Measurements from ENCODE around the gene TMEM272.

TMEM272 gene

DNA sequence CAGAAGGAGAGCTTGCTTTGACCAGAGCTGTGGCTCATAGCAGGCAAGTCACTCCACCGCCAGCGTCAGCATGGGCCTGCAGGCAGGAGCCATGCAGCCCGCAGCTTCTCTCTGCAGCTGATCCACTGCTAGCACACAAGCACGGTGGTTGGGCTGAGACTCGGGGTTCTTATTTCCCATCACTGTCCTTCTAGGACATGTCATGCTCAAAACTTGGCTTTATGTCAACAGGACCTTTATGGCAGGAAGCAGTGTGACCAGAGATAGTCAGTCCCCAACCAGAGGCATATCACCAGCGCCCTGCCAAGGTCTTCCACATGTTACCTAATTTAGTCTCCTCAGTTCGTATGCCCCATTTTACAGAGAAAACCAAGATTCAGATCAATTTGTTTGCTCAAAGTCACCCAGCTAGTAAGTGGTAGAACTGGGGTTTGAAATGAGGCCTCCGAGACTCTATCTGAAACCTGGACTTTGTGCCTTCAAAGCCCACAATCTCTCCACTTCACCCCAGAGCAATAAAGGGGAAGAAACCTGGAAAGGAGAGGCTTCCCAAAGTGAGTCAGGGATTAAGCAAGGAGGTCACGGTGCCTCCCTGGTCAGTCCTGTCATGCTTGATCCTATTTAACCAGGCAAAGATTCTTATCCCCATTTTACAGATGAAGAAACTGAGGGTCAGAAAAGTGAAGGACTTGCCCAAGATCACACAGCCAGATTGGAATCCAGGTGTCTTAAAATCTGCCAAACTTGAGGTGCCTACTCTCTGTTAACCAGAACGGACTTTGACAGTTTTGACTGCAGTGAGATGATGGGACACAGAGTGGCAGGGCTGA is 5.1 kb downstream of the TMEM272 start:
- Histone ChIP-seq H3K36me3 (ENCODE audit: insufficient read depth, insufficient read length, low read length) (no peaks in the 10 kb centered on the region), H3K4me1 (ENCODE audit: insufficient read depth, insufficient read length) (no peaks in the 10 kb centered on the region), H3K27me3 (ENCODE audit: insufficient read depth, insufficient read length) (no peaks in the 10 kb centered on the region), H3K4me3 (ENCODE audit: insufficient read length, low read depth) (no peak overlapping the region), H3K9me3 (ENCODE audit: insufficient read depth, low read length) (no peaks in the 10 kb centered on the region), H3K9ac (ENCODE audit: insufficient read length, low read depth) (no peak overlapping the region)
- DNase-seq (ENCODE audit: low read depth, low spot score) = no peak
- no peak for TF ChIP-seq YY1 (IDR thresholded peaks at IDR 0.05; ENCODE audit: insufficient read depth, insufficient read length)
- no peak for TF ChIP-seq ZNF274 (IDR thresholded peaks at IDR 0.05; ENCODE audit: low read depth, low read length)
- no peak for TF ChIP-seq SUZ12 (IDR thresholded peaks at IDR 0.05; ENCODE audit: extremely low read depth, insufficient read depth, insufficient read length)

- H3K36me3 ChIP-seq (ENCODE audit: insufficient read depth, insufficient read length, low read length) = no peaks in the 10 kb centered on the region
- no peaks in the 10 kb centered on the region for H3K9me3 ChIP-seq (ENCODE audit: insufficient read depth, low read length)
- H3K4me1 ChIP-seq (ENCODE audit: insufficient read depth, insufficient read length) = no peaks in the 10 kb centered on the region
- no peak overlapping the region for H3K9ac ChIP-seq (ENCODE audit: insufficient read length, low read depth)
- no peaks in the 10 kb centered on the region for H3K27me3 ChIP-seq (ENCODE audit: insufficient read depth, insufficient read length)
- TF ChIP-seq SUZ12 (IDR thresholded peaks at IDR 0.05; ENCODE audit: extremely low read depth, insufficient read depth, insufficient read length) = no peak
- no peak for TF ChIP-seq YY1 (IDR thresholded peaks at IDR 0.05; ENCODE audit: insufficient read depth, insufficient read length)
- no peak for TF ChIP-seq ZNF274 (IDR thresholded peaks at IDR 0.05; ENCODE audit: low read depth, low read length)
- no peak for DNase-seq (ENCODE audit: low read depth, low spot score)
- no peak overlapping the region for H3K4me3 ChIP-seq (ENCODE audit: insufficient read length, low read depth)
Measured at GRCh38 chr13:51838240-51838846, 6.6 kb downstream of the TMEM272 start.

- no peak for DNase-seq (ENCODE audit: low read depth, low spot score)
- no peaks in the 10 kb centered on the region for H3K27me3 ChIP-seq (ENCODE audit: insufficient read depth, insufficient read length)
- no peak for TF ChIP-seq ZNF274 (IDR thresholded peaks at IDR 0.05; ENCODE audit: low read depth, low read length)
- TF ChIP-seq SUZ12 (IDR thresholded peaks at IDR 0.05; ENCODE audit: extremely low read depth, insufficient read depth, insufficient read length) = no peak
- no peak for TF ChIP-seq YY1 (IDR thresholded peaks at IDR 0.05; ENCODE audit: insufficient read depth, insufficient read length)
- no peaks in the 10 kb centered on the region for H3K36me3 ChIP-seq (ENCODE audit: insufficient read depth, insufficient read length, low read length)
- no peaks in the 10 kb centered on the region for H3K4me1 ChIP-seq (ENCODE audit: insufficient read depth, insufficient read length)
- no peaks in the 10 kb centered on the region for H3K9me3 ChIP-seq (ENCODE audit: insufficient read depth, low read length)
- no peak overlapping the region for H3K4me3 ChIP-seq (ENCODE audit: insufficient read length, low read depth)
- H3K9ac ChIP-seq (ENCODE audit: insufficient read length, low read depth) = no peak overlapping the region
Measured at GRCh38 chr13:51837016-51837415, 8.0 kb downstream of the TMEM272 start.

DNA sequence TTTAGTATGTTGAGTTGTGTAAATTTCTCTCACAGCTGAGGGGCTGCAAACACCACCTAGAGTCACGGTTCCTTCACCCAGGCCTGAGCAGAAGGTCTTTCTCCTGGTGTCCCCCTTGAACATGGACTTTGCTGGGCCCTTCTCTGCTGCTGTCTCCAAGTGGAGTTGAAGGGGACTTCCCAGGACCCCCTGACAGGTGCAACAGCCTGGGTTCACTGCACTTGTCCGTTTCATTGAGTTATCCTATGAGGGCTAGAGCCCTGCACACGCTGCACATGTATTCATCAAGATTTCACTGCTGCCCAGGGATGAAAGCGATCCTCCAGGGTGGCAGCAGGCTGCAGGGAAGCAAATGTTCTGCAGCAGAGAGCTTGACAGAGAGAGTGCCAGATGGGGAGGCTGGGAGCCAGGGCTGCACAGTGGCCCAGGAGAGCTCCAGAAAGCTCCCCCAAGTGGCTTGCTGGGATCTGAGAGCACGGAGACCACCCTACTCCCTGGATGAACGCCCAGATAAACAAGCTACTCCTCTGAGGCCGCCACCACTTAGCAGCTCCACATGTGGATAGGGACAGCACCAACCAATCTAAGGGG is 10.3 kb downstream of the TMEM272 start:
- Histone ChIP-seq H3K9me3 (ENCODE audit: insufficient read depth, low read length) (no peaks in the 10 kb centered on the region), H3K4me3 (ENCODE audit: insufficient read length, low read depth) (no peak overlapping the region), H3K4me1 (ENCODE audit: insufficient read depth, insufficient read length) (no peaks in the 10 kb centered on the region), H3K36me3 (ENCODE audit: insufficient read depth, insufficient read length, low read length) (no peaks in the 10 kb centered on the region), H3K9ac (ENCODE audit: insufficient read length, low read depth) (no peak overlapping the region), H3K27me3 (ENCODE audit: insufficient read depth, insufficient read length) (no peaks in the 10 kb centered on the region)
- no peak for DNase-seq (ENCODE audit: low read depth, low spot score)
- TF ChIP-seq YY1 (IDR thresholded peaks at IDR 0.05; ENCODE audit: insufficient read depth, insufficient read length) = no peak
- no peak for TF ChIP-seq ZNF274 (IDR thresholded peaks at IDR 0.05; ENCODE audit: low read depth, low read length)
- no peak for TF ChIP-seq SUZ12 (IDR thresholded peaks at IDR 0.05; ENCODE audit: extremely low read depth, insufficient read depth, insufficient read length)

GRCh38 chr13:51833980-51834379 is 11.0 kb downstream of the TMEM272 start:
- no peaks in the 10 kb centered on the region for H3K27me3 ChIP-seq (ENCODE audit: insufficient read depth, insufficient read length)
- H3K9me3 ChIP-seq (ENCODE audit: insufficient read depth, low read length) = no peaks in the 10 kb centered on the region
- H3K4me3 ChIP-seq (ENCODE audit: insufficient read length, low read depth) = no peak overlapping the region
- no peaks in the 10 kb centered on the region for H3K4me1 ChIP-seq (ENCODE audit: insufficient read depth, insufficient read length)
- DNase-seq (ENCODE audit: low read depth, low spot score) = no peak
- H3K36me3 ChIP-seq (ENCODE audit: insufficient read depth, insufficient read length, low read length) = no peaks in the 10 kb centered on the region
- no peak overlapping the region for H3K9ac ChIP-seq (ENCODE audit: insufficient read length, low read depth)
- TF ChIP-seq ZNF274 (IDR thresholded peaks at IDR 0.05; ENCODE audit: low read depth, low read length) (no peak), SUZ12 (IDR thresholded peaks at IDR 0.05; ENCODE audit: extremely low read depth, insufficient read depth, insufficient read length) (no peak), YY1 (IDR thresholded peaks at IDR 0.05; ENCODE audit: insufficient read depth, insufficient read length) (no peak)

DNA sequence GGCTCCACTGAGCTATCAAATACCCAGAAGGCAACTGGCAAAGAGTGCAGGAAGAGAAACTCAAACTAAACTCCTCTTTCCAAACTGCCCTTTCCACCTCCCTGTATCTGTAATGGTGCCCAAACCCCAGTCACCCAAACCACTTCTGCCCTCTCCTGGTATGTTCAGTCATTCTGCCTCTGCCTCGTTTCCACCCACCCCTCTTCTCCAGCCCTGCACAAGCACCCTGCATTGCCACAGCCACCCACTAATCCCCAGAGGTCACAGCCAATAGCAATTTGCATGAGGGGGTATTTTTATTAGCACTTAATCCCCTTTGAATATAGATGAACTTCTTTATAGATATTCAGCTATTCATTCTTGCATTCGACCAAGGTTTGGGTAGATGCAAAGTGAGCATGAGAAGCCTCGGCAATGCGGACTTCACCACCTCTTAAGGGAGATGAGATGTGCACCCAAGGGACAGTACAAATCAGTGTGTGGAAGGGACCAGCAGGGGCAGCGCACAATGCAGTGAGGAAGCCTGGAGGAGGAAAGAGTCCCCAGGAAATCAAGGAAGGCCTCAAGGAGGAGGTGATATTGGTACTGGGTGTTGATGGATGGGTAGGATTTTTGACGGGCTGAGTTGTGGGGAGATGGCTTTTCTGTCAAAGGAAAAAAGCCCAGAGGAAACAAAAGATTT is 12.4 kb downstream of the TMEM272 start:
- Histone ChIP-seq H3K9me3 (ENCODE audit: insufficient read depth, low read length) (no peaks in the 10 kb centered on the region), H3K9ac (ENCODE audit: insufficient read length, low read depth) (no peak overlapping the region), H3K4me3 (ENCODE audit: insufficient read length, low read depth) (no peak overlapping the region), H3K36me3 (ENCODE audit: insufficient read depth, insufficient read length, low read length) (no peaks in the 10 kb centered on the region), H3K4me1 (ENCODE audit: insufficient read depth, insufficient read length) (no peaks in the 10 kb centered on the region), H3K27me3 (ENCODE audit: insufficient read depth, insufficient read length) (no peaks in the 10 kb centered on the region)
- TF ChIP-seq ZNF274 (IDR thresholded peaks at IDR 0.05; ENCODE audit: low read depth, low read length) (no peak), YY1 (IDR thresholded peaks at IDR 0.05; ENCODE audit: insufficient read depth, insufficient read length) (no peak), SUZ12 (IDR thresholded peaks at IDR 0.05; ENCODE audit: extremely low read depth, insufficient read depth, insufficient read length) (no peak)
- no peak for DNase-seq (ENCODE audit: low read depth, low spot score)

All from NT2/D1 (cell line).